WTC11 (cell line): ENCODE results near the gene APBA1.

Experiments
- ATF3 ChIP-seq: sonication (generic); formaldehyde crosslinking; conservative IDR thresholded peaks from 2 replicates; pipeline ENCODE4 v1.8.1; 2022; ENCODE audit warnings: mild to moderate bottlenecking, missing genetic modification reagents
- CREB1 ChIP-seq: sonication (generic); formaldehyde crosslinking; IDR thresholded peaks from 2 replicates; pipeline ENCODE4 v1.8.0; 2023; ENCODE audit warnings: mild to moderate bottlenecking, missing genetic modification reagents
- CTCF ChIP-seq: fragments of 200-600 bp; IDR thresholded peaks from 2 replicates; pipeline ENCODE4 v1.8.0; 2022; ENCODE audit warnings: antibody characterized with exemption
- E2F1 ChIP-seq: sonication (generic); formaldehyde crosslinking; IDR thresholded peaks from 2 replicates; pipeline ENCODE4 v1.8.0; 2022; ENCODE audit warnings: mild to moderate bottlenecking, missing genetic modification reagents
- FOXK1 ChIP-seq: sonication (generic); formaldehyde crosslinking; IDR thresholded peaks from 2 replicates; pipeline ENCODE4 v1.8.0; 2022; ENCODE audit warnings: mild to moderate bottlenecking, moderate library complexity, missing genetic modification reagents
- FOXP1 ChIP-seq: sonication (generic); formaldehyde crosslinking; IDR thresholded peaks from 2 replicates; pipeline ENCODE4 v1.8.0; 2022; ENCODE audit warnings: missing genetic modification reagents, mild to moderate bottlenecking, moderate library complexity, borderline replicate concordance
- HMGXB4 ChIP-seq: sonication (generic); formaldehyde crosslinking; IDR thresholded peaks from 2 replicates; pipeline ENCODE4 v1.8.1; 2023; ENCODE audit warnings: mild to moderate bottlenecking, moderate library complexity, missing genetic modification reagents
- JUN ChIP-seq: sonication (generic); formaldehyde crosslinking; IDR thresholded peaks from 2 replicates; pipeline ENCODE4 v1.8.0; 2023; ENCODE audit warnings: mild to moderate bottlenecking, missing genetic modification reagents
- MAX ChIP-seq: sonication (generic); formaldehyde crosslinking; IDR thresholded peaks from 2 replicates; pipeline ENCODE4 v1.8.0; 2022; ENCODE audit warnings: mild to moderate bottlenecking, missing genetic modification reagents
- NFYB ChIP-seq: sonication (generic); formaldehyde crosslinking; conservative IDR thresholded peaks from 2 replicates; pipeline ENCODE4 v1.8.0; 2022; ENCODE audit warnings: low read depth, missing genetic modification reagents
- SMAD3 ChIP-seq: sonication (generic); formaldehyde crosslinking; IDR thresholded peaks from 2 replicates; pipeline ENCODE4 v1.8.0; 2022; ENCODE audit warnings: missing genetic modification reagents, mild to moderate bottlenecking, borderline replicate concordance
- STAT6 ChIP-seq: sonication (generic); formaldehyde crosslinking; conservative IDR thresholded peaks from 2 replicates; pipeline ENCODE4 v1.8.1; 2023; ENCODE audit warnings: mild to moderate bottlenecking, low read depth, missing genetic modification reagents, moderate library complexity
- TEAD1 ChIP-seq: sonication (generic); formaldehyde crosslinking; IDR thresholded peaks from 2 replicates; pipeline ENCODE4 v1.8.0; 2022; ENCODE audit warnings: mild to moderate bottlenecking, missing genetic modification reagents
- USF2 ChIP-seq: sonication (generic); formaldehyde crosslinking; IDR thresholded peaks from 2 replicates; pipeline ENCODE4 v1.8.1; 2023; ENCODE audit warnings: mild to moderate bottlenecking, missing genetic modification reagents, moderate library complexity

- TF ChIP-seq MAX (CRISPR knock-in tag) (no peak), FOXP1 (no peak), CTCF (no peak), CREB1 (CRISPR knock-in tag) (no peak), E2F1 (no peak), FOXK1 (CRISPR knock-in tag) (no peak), NFYB (CRISPR knock-in tag) (no peak), USF2 (no peak), STAT6 (no peak), HMGXB4 (CRISPR knock-in tag) (no peak), ATF3 (CRISPR knock-in tag) (no peak), TEAD1 (CRISPR knock-in tag) (no peak), SMAD3 (CRISPR knock-in tag) (no peak), JUN (CRISPR knock-in tag) (no peak)
Observed at GRCh38 chr9:69502671-69503301, 169.4 kb downstream of the APBA1 start.
